Duodenal mucosa (tissue), 2 donors: Measurements from ENCODE around the gene PYDC1.

Experiments used
- H3K27ac ChIP-seq: one replicate; pipeline ENCODE4 v1.7.0; 2013; ENCODE audit warnings: low read depth, low read length
- H3K27me3 ChIP-seq, 2 donors: one replicate each; pipeline ENCODE4 v1.7.0; 2013; ENCODE audit warnings: low read length in 2 of 2, control low read depth in 1 of 2; ENCODE audit not compliant: insufficient read depth in 2 of 2, control insufficient read depth in 1 of 2
- H3K36me3 ChIP-seq, 2 donors: one replicate each; pipeline ENCODE4 v1.7.0; 2013; ENCODE audit warnings: low read length in 2 of 2, control low read depth in 1 of 2; ENCODE audit not compliant: insufficient read depth in 2 of 2, control insufficient read depth in 1 of 2
- H3K4me1 ChIP-seq, 2 donors: one replicate each; pipeline ENCODE4 v1.7.0; 2013; ENCODE audit warnings: low read length in 2 of 2, control low read depth in 1 of 2; ENCODE audit not compliant: insufficient read depth in 2 of 2, control insufficient read depth in 1 of 2
- H3K4me3 ChIP-seq, 2 donors: one replicate each; pipeline ENCODE4 v1.7.0; 2013; ENCODE audit warnings: low read length in 2 of 2, low read depth in 1 of 2
- H3K9ac ChIP-seq, 2 donors: one replicate each; pipeline ENCODE4 v1.7.0; 2013; ENCODE audit warnings: low read length in 2 of 2, low read depth in 1 of 2
- H3K9me3 ChIP-seq, 2 donors: one replicate each; pipeline ENCODE4 v1.7.0; 2013; ENCODE audit warnings: low read length in 2 of 2, control low read depth in 1 of 2; ENCODE audit not compliant: control insufficient read depth in 1 of 2

PYDC1 gene

DNA sequence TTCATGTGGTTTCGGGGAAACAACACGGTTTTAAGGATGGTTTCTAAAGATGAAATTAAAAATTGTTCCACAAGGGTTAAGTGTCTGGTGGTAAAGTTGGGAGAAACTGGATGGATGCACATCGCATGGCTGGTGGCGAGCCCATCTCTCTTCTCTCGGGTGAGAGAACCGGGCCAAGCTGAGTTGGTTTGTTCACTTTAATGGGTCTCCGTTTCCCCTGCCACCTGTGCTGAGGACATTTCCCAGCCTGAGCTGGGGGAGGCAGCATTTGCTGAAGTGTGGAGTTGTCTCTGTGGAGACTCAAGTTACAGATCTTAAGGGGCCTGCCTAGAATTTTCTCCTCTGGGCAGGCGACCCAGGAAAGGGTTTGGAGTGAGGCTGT, 29.1 kb downstream of the PYDC1 start:
- Histone ChIP-seq H3K4me1 (peaks cover 0 to 5% of the 10 kb centered on the region in 2 donors), H3K9me3 (no peaks in the 10 kb centered on the region), H3K36me3 (peaks cover 85 to 99% of the 10 kb centered on the region in 2 donors), H3K27ac (no peak overlapping the region), H3K9ac (no peak overlapping the region), H3K27me3 (no peaks in the 10 kb centered on the region), H3K4me3 (no peak overlapping the region)

DNA sequence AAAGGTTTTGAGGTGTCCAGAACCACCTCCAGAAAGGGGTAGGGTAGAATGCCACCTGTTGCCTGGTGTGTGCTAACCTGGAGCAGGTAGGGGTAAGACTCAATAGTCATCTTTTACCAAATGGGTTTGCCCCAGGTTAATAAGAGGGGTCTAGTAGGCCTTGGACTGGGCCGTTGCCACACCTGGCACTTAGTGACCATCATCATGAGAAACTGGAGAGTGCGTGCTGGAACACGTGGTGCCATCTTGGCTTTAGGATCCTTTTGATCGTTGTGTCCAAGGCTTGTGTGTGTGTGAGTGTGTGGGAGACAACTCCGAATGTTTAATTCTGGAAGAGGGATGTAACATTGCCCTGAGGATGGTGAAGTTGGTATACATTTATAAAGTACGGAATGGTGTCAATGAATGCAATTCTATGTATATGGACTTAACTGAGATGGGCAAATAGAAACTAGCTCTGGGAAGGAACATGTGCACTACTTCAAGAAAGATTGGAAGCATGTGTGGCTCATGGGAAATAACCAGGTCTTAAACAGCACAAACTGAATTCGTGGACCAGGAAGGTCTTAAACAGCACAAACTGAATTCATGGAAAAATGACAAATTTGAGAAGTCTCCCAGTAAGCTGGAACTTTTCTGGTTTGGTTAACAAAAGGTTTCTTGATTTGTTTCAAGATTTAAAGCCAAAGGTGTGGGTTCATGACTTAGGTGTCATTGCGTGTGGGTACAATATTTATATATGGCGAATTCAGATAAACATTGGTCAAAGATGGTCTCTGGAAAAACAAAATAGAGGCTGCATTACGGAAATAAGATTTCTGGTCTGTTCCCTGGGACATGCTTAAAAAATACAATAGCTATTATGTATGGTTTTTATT, 29.8 kb downstream of the PYDC1 start:
- Histone ChIP-seq H3K9me3 (no peaks in the 10 kb centered on the region), H3K4me1 (peaks cover 2 to 12% of the 10 kb centered on the region in 2 donors), H3K27ac (no peak overlapping the region), H3K4me3 (no peak overlapping the region), H3K9ac (no peak overlapping the region), H3K36me3 (peaks cover 83 to 96% of the 10 kb centered on the region in 2 donors), H3K27me3 (no peaks in the 10 kb centered on the region)

DNA sequence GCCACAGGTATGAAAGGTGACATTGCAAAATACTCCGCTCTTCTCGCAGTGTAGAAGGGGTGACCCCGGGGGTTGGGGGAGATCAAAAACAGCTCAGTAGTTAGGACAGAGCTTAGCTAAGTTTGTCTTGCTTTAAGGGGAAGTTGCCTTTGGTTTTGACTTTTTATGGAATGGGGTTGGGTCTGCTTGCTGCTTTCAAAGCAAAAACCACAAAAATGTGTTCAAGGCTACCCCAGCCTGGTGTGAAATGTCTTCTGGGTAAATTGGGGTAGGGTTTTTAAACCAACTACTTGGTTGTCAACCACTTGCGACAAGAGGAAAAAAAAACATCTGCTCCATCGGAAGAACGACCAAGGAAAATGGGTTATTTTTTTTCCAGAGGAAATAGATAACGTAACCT, 30.8 kb downstream of the PYDC1 start:
- Histone ChIP-seq H3K9ac (no peak overlapping the region), H3K4me3 (no peak overlapping the region), H3K9me3 (no peaks in the 10 kb centered on the region), H3K27ac (no peak overlapping the region), H3K27me3 (no peaks in the 10 kb centered on the region), H3K4me1 (peaks cover 9 to 21% of the 10 kb centered on the region in 2 donors), H3K36me3 (peaks cover 73 to 86% of the 10 kb centered on the region in 2 donors)

DNA sequence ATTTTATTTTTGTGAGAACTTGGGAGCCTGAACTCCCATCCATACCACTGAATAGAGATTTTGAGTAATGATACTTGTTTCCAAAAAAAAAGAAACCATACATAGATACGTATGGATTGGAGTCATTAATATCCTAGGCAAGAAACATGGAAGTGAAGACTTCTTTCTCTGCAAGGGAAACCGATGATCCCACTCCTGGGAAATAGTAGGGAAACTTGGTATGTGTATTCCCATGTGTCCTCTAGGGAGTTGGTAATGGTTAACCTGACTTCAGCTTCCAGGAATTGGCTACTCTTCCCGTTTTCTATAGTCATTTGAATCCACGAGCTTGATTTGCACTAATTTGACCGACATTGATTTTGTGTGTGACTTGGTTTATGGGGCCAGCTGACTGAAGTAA, 31.6 kb downstream of the PYDC1 start:
- Histone ChIP-seq H3K4me3 (no peak overlapping the region), H3K27ac (no peak overlapping the region), H3K27me3 (no peaks in the 10 kb centered on the region), H3K9me3 (no peaks in the 10 kb centered on the region), H3K36me3 (peaks cover 65 to 77% of the 10 kb centered on the region in 2 donors), H3K9ac (no peak overlapping the region), H3K4me1 (peaks cover 9 to 21% of the 10 kb centered on the region in 2 donors)

DNA sequence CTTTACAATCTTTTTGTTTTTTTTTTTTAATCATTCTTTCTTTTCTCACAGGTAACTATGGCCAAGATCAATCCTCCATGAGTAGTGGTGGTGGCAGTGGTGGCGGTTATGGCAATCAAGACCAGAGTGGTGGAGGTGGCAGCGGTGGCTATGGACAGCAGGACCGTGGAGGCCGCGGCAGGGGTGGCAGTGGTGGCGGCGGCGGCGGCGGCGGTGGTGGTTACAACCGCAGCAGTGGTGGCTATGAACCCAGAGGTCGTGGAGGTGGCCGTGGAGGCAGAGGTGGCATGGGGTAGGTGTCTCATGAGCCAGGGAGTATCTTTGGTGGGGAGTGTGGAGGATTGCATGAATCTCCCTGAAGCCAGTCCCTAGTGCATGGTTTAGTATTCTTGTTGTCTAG, 32.0 kb downstream of the PYDC1 start:
- no peak overlapping the region for H3K4me3 ChIP-seq
- H3K36me3 ChIP-seq, result peaks cover 60 to 73% of the 10 kb centered on the region in 2 donors
- no peaks in the 10 kb centered on the region for H3K27me3 ChIP-seq
- H3K9ac ChIP-seq, result no peak overlapping the region
- peaks cover 9 to 21% of the 10 kb centered on the region in 2 donors for H3K4me1 ChIP-seq
- no peaks in the 10 kb centered on the region for H3K9me3 ChIP-seq
- no peak overlapping the region for H3K27ac ChIP-seq

DNA sequence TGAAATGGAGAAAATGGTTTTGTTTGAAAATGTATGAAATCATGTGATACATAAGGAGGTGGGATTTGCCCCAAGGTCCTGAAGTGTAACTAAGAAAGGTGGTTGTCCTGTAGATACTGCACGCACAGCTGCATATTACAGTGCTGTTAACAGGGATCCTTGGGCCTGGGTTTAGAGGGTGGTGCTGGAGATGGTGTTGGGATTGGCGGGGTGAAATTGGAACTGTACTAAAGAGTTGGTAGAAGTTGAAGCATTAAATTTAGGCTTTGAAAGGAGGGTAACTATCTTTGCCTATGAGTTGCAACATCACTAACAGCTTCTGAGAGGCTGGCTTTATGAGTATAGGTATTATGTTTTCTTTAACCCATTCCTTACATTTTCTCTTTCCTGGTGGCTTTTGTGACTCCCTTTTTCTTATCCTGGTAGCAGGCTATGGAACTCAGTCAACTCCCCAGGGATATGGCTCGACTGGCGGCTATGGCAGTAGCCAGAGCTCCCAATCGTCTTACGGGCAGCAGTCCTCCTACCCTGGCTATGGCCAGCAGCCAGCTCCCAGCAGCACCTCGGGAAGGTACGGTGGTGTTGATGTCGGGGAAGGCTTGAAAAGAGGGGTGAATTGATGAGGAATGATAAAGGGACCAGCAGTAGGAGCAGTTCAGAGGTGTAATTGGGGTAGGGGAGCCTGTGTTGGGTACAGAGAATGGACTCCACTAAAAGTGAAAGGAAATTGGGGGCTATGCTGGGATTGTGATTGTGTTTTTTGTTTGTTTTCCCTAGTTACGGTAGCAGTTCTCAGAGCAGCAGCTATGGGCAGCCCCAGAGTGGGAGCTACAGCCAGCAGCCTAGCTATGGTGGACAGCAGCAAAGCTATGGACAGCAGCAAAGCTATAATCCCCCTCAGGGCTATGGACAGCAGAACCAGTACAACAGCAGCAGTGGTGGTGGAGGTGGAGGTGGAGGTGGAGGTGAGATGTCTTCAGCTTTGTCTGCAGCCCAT, 33.2 kb downstream of the PYDC1 start:
- H3K9me3 ChIP-seq, result no peaks in the 10 kb centered on the region
- H3K4me3 ChIP-seq, result no peak overlapping the region
- no peak overlapping the region for H3K27ac ChIP-seq
- H3K27me3 ChIP-seq, result no peaks in the 10 kb centered on the region
- H3K4me1 ChIP-seq, result peaks cover 15 to 27% of the 10 kb centered on the region in 2 donors
- no peak overlapping the region for H3K9ac ChIP-seq
- H3K36me3 ChIP-seq, result peaks cover 49 to 61% of the 10 kb centered on the region in 2 donors

DNA sequence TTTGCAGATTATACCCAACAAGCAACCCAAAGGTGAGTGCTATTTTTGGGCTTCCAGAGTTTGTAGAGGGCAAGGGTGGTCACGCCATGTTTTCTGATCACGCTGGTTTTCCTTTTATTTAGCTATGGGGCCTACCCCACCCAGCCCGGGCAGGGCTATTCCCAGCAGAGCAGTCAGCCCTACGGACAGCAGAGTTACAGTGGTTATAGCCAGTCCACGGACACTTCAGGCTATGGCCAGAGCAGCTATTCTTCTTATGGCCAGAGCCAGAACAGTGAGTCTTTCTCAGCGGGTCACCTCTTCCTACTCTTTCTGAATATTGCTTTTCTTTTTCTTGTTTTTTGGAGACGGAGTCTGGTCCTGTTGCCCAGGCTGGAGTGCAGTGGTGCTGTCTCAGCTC, 34.5 kb downstream of the PYDC1 start:
- Histone ChIP-seq H3K4me1 (peaks cover 15 to 32% of the 10 kb centered on the region in 2 donors), H3K9ac (peak overlapping the region in 1 of 2 donors; percentile 86), H3K9me3 (no peaks in the 10 kb centered on the region), H3K27ac (no peak overlapping the region), H3K27me3 (no peaks in the 10 kb centered on the region), H3K4me3 (peak overlapping the region; percentile 49 to 72), H3K36me3 (peaks cover 35 to 48% of the 10 kb centered on the region in 2 donors)

DNA sequence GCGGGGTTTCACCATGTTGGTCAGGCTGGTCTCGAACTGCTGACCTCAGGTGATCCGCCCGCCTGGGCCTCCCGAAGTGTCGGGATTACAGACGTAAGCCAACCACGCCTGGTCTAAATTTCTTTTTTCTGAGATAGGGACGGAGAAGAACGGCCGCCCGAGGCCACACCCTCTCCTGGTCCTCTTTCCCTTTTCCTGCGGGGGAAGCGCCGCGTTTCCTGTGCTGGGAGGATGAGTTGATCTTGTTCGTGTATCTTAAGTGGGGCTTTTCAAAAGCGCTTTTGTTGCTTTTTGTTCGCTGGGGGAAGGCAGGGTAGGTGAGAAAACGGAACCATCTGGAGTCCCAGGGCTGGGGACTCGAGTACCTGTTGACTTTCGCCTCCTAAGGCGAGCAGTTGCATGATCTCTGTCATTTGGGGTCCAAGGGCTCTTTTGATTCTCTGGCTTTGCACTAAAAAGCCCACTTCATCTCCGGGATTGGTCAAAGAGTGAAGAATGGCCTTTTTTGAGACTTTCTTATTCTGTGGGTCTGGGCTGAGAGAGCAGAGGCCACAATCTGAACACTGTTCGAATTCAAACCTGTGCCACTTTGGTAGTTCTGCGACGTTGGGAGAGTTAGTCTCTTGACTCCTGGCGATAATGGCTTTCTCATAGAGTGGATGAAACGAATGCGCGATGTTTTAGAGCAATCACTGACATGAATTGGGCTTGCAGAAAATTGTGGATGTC, 35.7 kb downstream of the PYDC1 start:
- no peak overlapping the region for H3K27ac ChIP-seq

DNA sequence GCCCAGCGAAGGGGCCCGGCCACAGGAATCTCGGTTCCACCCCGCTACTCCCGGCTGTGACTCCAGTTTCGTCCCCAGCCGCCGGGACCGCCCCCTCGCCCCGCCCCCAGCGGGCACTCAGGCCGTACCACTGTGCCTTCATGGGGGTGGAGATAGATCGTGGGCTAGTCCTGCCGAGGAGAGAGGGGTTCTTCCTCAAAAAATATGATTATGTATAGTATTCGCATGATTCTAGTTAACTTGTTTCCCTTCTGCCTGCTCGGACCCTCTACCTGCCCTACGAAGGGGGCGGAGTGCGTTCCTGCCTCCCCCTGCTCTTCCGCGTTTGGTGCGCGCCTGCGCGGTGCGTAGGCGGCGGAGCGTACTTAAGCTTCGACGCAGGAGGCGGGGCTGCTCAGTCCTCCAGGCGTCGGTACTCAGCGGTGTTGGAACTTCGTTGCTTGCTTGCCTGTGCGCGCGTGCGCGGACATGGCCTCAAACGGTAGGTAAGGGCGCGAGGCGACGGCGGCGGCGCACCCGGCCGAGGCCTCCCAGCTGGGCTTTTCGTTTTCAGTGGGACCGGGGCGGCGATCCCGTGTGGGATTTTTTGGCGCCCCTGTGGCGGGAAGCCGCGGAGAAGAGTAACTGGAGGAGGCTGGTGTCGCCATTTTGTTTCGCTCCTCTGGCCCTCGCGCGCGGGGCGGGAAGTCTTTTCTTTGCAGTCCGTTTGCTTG, 37.0 kb downstream of the PYDC1 start, which contains the start of gene FUS:
FUS (plus strand) TSS at position 393 of the 713 bp plus-strand sequence; CDS start at position 469, 76 bp downstream.
- peaks cover 11 to 23% of the 10 kb centered on the region in 2 donors for H3K36me3 ChIP-seq
- H3K27ac ChIP-seq, result peak within 1 kb of the TSS; percentile 92
- H3K9me3 ChIP-seq, result no peaks in the 10 kb centered on the region
- no peaks in the 10 kb centered on the region for H3K27me3 ChIP-seq
- peak within 1 kb of the TSS; percentile 72 to 84 for H3K4me3 ChIP-seq
- peak within 1 kb of the TSS; percentile 52 to 86 for H3K9ac ChIP-seq
- peaks cover 15 to 32% of the 10 kb centered on the region in 2 donors for H3K4me1 ChIP-seq

More for the DNA sequence above, 35.7 kb downstream of the PYDC1 start:
- Histone ChIP-seq H3K9ac (peak overlapping the region; percentile 52 to 86), H3K27me3 (no peaks in the 10 kb centered on the region), H3K9me3 (no peaks in the 10 kb centered on the region), H3K36me3 (peaks cover 24 to 37% of the 10 kb centered on the region in 2 donors), H3K4me3 (peak overlapping the region; percentile 72 to 84), H3K4me1 (peaks cover 15 to 32% of the 10 kb centered on the region in 2 donors)
